ENCODE data around the gene RGL1. TPM values are rescaled to one million over a fixed set of nuclear protein-coding genes. Genes with fewer than 3 reads are reported as not detected.

RGL1 gene
- total and polyA plus RNA-seq, 9 of the 15 experiments (the other 6 are each of a cell fraction or from before 2014, with no cell fraction given) = under 0.01 to 0.07 (median 0.04) TPM

DNA sequence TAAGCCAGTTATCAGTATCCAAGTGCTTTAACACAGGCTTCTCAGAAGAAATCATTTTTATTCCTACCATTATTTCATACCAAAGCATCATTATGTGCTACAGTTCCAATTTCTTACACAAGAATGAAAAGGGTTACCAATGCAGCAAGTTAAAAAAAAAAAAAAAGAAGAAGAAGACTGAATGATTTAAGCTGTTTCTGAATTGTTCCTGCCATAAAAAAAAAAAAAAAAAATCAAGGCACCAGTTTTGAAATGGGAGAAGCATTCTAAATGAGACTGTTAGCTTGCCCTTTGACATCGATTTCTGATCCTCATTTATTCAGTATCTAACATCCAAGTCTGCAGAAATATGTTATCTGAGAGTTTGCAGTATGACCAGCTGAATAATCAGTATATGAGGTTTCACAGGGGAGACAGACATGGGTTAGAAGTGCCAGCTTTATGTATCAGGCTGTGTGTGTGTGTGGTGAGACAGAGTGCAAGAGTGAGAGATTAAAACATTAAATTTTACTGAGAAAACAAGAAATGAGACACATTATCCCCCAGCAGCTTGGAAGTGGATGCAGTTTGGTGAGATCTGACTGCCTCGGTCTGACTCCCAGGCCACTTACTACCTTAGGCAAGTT is 126.8 kb downstream of the RGL1 start:
- Histone ChIP-seq H3K27ac (ENCODE audit: extremely low read depth, low read depth, low read length) (no peak overlapping the region), H3K9me1 (ENCODE audit: control insufficient read depth, insufficient read depth, low read length) (no peaks in the 10 kb centered on the region), H4K20me1 (replicated peaks; ENCODE audit: control insufficient read depth, insufficient read depth, low read length) (no peaks in the 10 kb centered on the region), H3K27me3 (ENCODE audit: control insufficient read depth in 2 of 2, insufficient read depth in 2 of 2, low read length in 2 of 2) (peaks cover 13 to 20% of the 10 kb centered on the region in 2 experiments; a peak in 4 of 5 replicates), H3K4me3 (no peak overlapping the region), H3K4me1 (replicated peaks in 1 of 2; ENCODE audit: control insufficient read depth in 2 of 2, insufficient read depth in 2 of 2, low read length in 2 of 2) (peaks cover 0 to 4% of the 10 kb centered on the region in 2 experiments; a peak in 4 of 5 replicates), H3K9ac (ENCODE audit: insufficient read depth in 1 of 2, low read depth in 2 of 2, low read length in 2 of 2) (no peak overlapping the region), H3K9me3 (replicated peaks; ENCODE audit: control insufficient read depth, insufficient read depth, low read depth, low read length) (no peaks in the 10 kb centered on the region), H2AFZ (ENCODE audit: low read depth, low read length) (0 out of 2 replicates have a peak overlapping the region, but pooled peaks have one; percentile 4), H3K36me3 (ENCODE audit: control insufficient read depth, insufficient read depth, low read length) (peaks cover 8% of the 10 kb centered on the region; the same call in 1 of the 3 replicates), H3K4me2 (ENCODE audit: insufficient read depth, low read length) (no peak overlapping the region), H3K79me2 (ENCODE audit: control insufficient read depth, insufficient read depth, low read length) (no peaks in the 10 kb centered on the region)
- POLR2A ChIA-PET = interaction anchor here (1.3 to 2.5 kb wide), 2 partner anchors 9 to 12 kb away, joined by 4 to 8 read pairs; no protein-coding TSS in a partner anchor
- in situ Hi-C loops (cut with MboI) = no loop called here
- 4% methylated on average over 2 of the region's 2 CpGs for WGBS (ENCODE audit: insufficient coverage, low coverage, missing lambda C conversion rate)
- DNase-seq (ENCODE audit: extremely low read depth in 1 of 4, low spot score in 3 of 4) (no peak), ATAC-seq (peak; percentile 15), FAIRE-seq (no peak)
- BruUV-seq (replicated peaks) = no TSS peak
- TF ChIP-seq CBFA2T3 (IDR thresholded peaks at IDR 0.05) = 0 out of 2 replicates have a peak, but pooled peaks have one; percentile 3
- no peak for TF ChIP-seq GTF2A2 (tag; IDR thresholded peaks at IDR 0.05)
- TF ChIP-seq, protein P1, sequence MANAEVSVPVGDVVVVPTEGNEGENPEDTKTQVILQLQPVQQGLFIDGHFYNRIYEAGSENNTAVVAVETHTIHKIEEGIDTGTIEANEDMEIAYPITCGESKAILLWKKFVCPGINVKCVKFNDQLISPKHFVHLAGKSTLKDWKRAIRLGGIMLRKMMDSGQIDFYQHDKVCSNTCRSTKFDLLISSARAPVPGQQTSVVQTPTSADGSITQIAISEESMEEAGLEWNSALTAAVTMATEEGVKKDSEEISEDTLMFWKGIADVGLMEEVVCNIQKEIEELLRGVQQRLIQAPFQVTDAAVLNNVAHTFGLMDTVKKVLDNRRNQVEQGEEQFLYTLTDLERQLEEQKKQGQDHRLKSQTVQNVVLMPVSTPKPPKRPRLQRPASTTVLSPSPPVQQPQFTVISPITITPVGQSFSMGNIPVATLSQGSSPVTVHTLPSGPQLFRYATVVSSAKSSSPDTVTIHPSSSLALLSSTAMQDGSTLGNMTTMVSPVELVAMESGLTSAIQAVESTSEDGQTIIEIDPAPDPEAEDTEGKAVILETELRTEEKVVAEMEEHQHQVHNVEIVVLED (CRISPR knock-in tag; IDR thresholded peaks at IDR 0.05) = peak; percentile 22; the same call in 1 of the 2 replicates
- CTCF ChIA-PET (ENCODE audit: low intra/inter-chr PET ratio) = no interaction called here
- intact Hi-C loops (cut with micrococcal nuclease) = loop anchor here (5.0 kb wide), 1 partner anchor 101 kb away; no protein-coding TSS in a partner anchor

Measured in K562 (cell line).